ENCODE measurements around the gene STRBP.
"Not testable (repeated sequence)": the region's sequence is repeated elsewhere in the genome, so short reads cannot be mapped to it uniquely, and the experiment has no call there.

Gene STRBP

DNA sequence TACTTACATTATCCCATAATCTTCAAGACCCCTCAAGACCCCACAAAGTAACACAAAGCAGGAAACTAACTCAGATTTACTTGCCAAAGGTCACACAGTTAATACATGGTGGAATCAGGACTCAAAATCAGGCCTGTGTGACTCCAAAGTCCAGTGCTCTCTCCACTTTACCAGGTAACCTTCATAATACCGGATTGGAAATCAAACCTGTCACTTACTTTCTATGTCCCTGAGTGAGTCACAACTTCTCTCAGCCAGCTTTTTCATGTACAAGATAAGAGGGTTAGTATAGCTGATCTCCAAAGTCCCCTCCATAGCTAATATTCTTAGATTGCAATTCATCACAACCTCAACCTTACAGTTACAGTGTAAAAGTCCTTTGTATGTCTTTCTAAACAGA lies 17.1 kb downstream of the STRBP start:
- Histone ChIP-seq H3K27me3 (ENCODE audit: insufficient read depth, poor library complexity, severe bottlenecking) (no peaks in the 10 kb centered on the region), H3K27ac (replicated peaks) (no peak overlapping the region), H3K4me3 (replicated peaks; ENCODE audit: insufficient read depth, low read length) (no peak overlapping the region)
- no peak for DNase-seq (ENCODE audit: low read depth in 1 of 2, low spot score in 1 of 2)
- TF ChIP-seq, protein P1, sequence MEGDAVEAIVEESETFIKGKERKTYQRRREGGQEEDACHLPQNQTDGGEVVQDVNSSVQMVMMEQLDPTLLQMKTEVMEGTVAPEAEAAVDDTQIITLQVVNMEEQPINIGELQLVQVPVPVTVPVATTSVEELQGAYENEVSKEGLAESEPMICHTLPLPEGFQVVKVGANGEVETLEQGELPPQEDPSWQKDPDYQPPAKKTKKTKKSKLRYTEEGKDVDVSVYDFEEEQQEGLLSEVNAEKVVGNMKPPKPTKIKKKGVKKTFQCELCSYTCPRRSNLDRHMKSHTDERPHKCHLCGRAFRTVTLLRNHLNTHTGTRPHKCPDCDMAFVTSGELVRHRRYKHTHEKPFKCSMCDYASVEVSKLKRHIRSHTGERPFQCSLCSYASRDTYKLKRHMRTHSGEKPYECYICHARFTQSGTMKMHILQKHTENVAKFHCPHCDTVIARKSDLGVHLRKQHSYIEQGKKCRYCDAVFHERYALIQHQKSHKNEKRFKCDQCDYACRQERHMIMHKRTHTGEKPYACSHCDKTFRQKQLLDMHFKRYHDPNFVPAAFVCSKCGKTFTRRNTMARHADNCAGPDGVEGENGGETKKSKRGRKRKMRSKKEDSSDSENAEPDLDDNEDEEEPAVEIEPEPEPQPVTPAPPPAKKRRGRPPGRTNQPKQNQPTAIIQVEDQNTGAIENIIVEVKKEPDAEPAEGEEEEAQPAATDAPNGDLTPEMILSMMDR (IDR thresholded peaks at IDR 0.05; ENCODE audit: insufficient read depth, low read length), result no peak
- TF ChIP-seq SPI1 (IDR thresholded peaks at IDR 0.05; ENCODE audit: borderline replicate concordance, low read depth) (no peak), GABPA (IDR thresholded peaks at IDR 0.05; ENCODE audit: low read depth) (no peak), POLR2AphosphoS5 (IDR thresholded peaks at IDR 0.05; ENCODE audit: low read depth) (no peak)
- TF ChIP-seq, protein P2, sequence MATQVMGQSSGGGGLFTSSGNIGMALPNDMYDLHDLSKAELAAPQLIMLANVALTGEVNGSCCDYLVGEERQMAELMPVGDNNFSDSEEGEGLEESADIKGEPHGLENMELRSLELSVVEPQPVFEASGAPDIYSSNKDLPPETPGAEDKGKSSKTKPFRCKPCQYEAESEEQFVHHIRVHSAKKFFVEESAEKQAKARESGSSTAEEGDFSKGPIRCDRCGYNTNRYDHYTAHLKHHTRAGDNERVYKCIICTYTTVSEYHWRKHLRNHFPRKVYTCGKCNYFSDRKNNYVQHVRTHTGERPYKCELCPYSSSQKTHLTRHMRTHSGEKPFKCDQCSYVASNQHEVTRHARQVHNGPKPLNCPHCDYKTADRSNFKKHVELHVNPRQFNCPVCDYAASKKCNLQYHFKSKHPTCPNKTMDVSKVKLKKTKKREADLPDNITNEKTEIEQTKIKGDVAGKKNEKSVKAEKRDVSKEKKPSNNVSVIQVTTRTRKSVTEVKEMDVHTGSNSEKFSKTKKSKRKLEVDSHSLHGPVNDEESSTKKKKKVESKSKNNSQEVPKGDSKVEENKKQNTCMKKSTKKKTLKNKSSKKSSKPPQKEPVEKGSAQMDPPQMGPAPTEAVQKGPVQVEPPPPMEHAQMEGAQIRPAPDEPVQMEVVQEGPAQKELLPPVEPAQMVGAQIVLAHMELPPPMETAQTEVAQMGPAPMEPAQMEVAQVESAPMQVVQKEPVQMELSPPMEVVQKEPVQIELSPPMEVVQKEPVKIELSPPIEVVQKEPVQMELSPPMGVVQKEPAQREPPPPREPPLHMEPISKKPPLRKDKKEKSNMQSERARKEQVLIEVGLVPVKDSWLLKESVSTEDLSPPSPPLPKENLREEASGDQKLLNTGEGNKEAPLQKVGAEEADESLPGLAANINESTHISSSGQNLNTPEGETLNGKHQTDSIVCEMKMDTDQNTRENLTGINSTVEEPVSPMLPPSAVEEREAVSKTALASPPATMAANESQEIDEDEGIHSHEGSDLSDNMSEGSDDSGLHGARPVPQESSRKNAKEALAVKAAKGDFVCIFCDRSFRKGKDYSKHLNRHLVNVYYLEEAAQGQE (IDR thresholded peaks at IDR 0.05; ENCODE audit: insufficient replicate concordance, low read depth), result no peak

DNA sequence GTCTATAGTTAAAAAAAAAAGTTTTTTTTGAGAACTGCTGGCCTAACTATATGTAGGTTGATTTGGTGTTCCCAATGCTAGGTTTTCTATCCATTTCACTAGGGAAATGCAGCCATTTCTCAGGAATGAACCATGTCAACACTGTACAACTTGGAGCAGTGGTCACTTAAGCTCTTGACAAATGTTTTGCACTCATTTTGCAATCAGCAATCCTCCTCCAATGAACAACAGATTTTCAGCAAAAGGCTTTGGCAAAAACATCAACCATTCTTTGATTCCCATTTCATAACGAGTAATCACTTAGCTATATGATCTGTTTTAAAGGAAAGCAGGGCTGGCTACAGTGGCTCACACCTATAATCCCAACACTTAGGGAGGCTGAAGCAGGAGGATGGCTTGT lies 17.9 kb downstream of the STRBP start:
- Histone ChIP-seq H3K27me3 (ENCODE audit: insufficient read depth, poor library complexity, severe bottlenecking) (no peaks in the 10 kb centered on the region), H3K4me3 (replicated peaks; ENCODE audit: insufficient read depth, low read length) (no peak overlapping the region), H3K27ac (replicated peaks) (no peak overlapping the region)
- no peak for DNase-seq (ENCODE audit: low read depth in 1 of 2, low spot score in 1 of 2)
- TF ChIP-seq, protein P2 (IDR thresholded peaks at IDR 0.05; ENCODE audit: insufficient replicate concordance, low read depth), result no peak
- no peak for TF ChIP-seq SPI1 (IDR thresholded peaks at IDR 0.05; ENCODE audit: borderline replicate concordance, low read depth)
- no peak for TF ChIP-seq GABPA (IDR thresholded peaks at IDR 0.05; ENCODE audit: low read depth)
- TF ChIP-seq POLR2AphosphoS5 (IDR thresholded peaks at IDR 0.05; ENCODE audit: low read depth), result no peak
- TF ChIP-seq, protein P1 (IDR thresholded peaks at IDR 0.05; ENCODE audit: insufficient read depth, low read length), result no peak

DNA sequence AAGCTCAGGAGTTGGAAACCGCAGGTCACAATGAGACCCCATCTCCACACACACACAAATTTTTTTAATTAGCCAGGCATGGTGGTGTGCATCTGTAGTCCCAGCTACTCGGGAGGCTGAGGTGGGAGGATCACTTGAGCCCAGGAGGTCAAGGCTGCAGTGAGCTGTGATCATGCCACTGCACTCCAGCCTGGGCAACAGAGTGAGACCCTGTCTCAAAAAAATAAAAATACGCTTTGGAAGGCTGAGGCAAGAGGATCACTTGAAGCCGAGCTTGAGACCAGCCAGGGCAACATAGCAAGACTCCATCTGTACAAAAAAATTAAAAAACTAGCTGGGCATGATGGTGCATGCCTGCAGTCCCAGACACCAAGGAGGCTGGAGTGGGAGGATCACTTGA lies 19.2 kb downstream of the STRBP start:
- not testable (repeated sequence) for H3K27ac ChIP-seq (replicated peaks); H3K4me3 ChIP-seq (replicated peaks; ENCODE audit: insufficient read depth, low read length); H3K27me3 ChIP-seq (ENCODE audit: insufficient read depth, poor library complexity, severe bottlenecking); DNase-seq (ENCODE audit: low read depth in 1 of 2, low spot score in 1 of 2)

DNA sequence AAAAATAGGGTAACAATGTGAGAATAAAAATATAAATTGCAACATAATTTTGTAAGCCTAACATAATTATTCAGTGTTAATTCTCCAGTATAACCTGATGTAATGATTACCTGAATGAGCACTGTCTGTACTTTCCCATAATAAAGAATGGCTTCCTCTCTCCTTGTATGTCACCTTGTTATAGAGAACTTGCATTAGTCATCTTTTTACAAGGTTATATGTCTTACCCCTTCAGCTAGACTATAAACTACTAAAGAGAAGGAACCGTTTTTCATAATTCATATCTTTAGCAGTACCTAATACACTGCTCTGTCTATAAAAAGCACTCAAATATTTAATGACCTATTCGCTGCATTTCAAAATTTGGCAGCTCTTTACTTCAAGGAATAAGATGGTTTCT lies 19.8 kb downstream of the STRBP start:
- TF ChIP-seq POLR2AphosphoS5 (IDR thresholded peaks at IDR 0.05; ENCODE audit: low read depth) (no peak), SPI1 (IDR thresholded peaks at IDR 0.05; ENCODE audit: borderline replicate concordance, low read depth) (no peak), GABPA (IDR thresholded peaks at IDR 0.05; ENCODE audit: low read depth) (no peak)
- TF ChIP-seq, protein P1 (IDR thresholded peaks at IDR 0.05; ENCODE audit: insufficient read depth, low read length), result no peak
- TF ChIP-seq, protein P2 (IDR thresholded peaks at IDR 0.05; ENCODE audit: insufficient replicate concordance, low read depth), result no peak
- Histone ChIP-seq H3K27me3 (ENCODE audit: insufficient read depth, poor library complexity, severe bottlenecking) (no peaks in the 10 kb centered on the region), H3K27ac (replicated peaks) (no peak overlapping the region), H3K4me3 (replicated peaks; ENCODE audit: insufficient read depth, low read length) (no peak overlapping the region)
- DNase-seq (ENCODE audit: low read depth in 1 of 2, low spot score in 1 of 2), result no peak

Measured in HL-60 (cell line).